ENCODE results near the gene DNER. TPM values are rescaled to one million over a fixed set of nuclear protein-coding genes. Genes with fewer than 3 reads are reported as not detected.

The DNER gene
- total and polyA plus RNA-seq, 2 of the 13 experiments (the other 11 are each of a cell fraction or from before 2014, with no cell fraction given): not detected

DNA sequence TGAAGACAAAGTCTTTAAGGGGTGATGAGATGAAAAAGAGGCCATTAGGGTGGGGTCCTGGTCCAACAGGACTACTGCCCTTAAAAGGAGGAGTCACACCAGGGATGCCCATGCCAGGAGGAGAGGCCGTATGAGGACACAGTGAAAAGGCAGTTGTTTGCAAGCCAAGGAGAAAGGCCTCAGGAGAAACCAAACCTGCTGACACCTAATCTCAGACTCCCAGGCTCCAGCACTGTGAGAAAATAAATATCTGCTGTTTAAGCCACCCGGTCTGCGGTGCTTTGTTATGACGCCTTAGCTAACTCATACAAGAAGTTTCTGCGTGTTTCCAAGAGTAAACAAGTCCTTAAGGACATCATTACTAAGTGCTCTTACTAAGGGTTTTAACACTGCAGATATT, 93.6 kb downstream of the DNER start:
- Histone ChIP-seq H3K9ac (ENCODE audit: insufficient read depth, low read depth, low read length) (no peak overlapping the region), H3K4me2 (ENCODE audit: low read depth, low read length) (no peak overlapping the region), H3K79me2 (ENCODE audit: insufficient read depth, low read length) (no peaks in the 10 kb centered on the region), H3K9me3 (ENCODE audit: low read length) (no peaks in the 10 kb centered on the region), H3K36me3 (replicated peaks in 1 of 2; ENCODE audit: control insufficient read depth in 1 of 2, insufficient read depth in 2 of 2, low read length in 2 of 2) (no peaks in the 10 kb centered on the region), H2AFZ (ENCODE audit: low read length) (no peak overlapping the region), H3K27me3 (ENCODE audit: control insufficient read depth in 1 of 2, insufficient read depth in 2 of 2, low read length in 2 of 2) (peaks cover 1 to 9% of the 10 kb centered on the region in 2 experiments; a peak in 3 of 5 replicates), H3K4me3 (replicated peaks in 1 of 3; ENCODE audit: insufficient read depth in 1 of 3, low read depth in 2 of 3, low read length in 3 of 3) (no peak overlapping the region), H3K4me1 (ENCODE audit: insufficient read depth, low read length) (no peaks in the 10 kb centered on the region), H3K27ac (ENCODE audit: extremely low read length, insufficient read depth, low read length) (no peak overlapping the region), H4K20me1 (ENCODE audit: insufficient read depth, low read length) (no peaks in the 10 kb centered on the region)
- TF ChIP-seq CREB1 (IDR thresholded peaks at IDR 0.05) (no peak), CREB1 (CRISPR knock-in tag; IDR thresholded peaks at IDR 0.05) (no peak), FOSL2 (CRISPR knock-in tag; IDR thresholded peaks at IDR 0.05) (no peak), CSRNP2 (CRISPR knock-in tag; conservative IDR thresholded peaks at IDR 0.05; ENCODE audit: low read depth) (no peak), ZNF644 (CRISPR knock-in tag; IDR thresholded peaks at IDR 0.05; ENCODE audit: low read depth) (no peak), ZFX (CRISPR knock-in tag; IDR thresholded peaks at IDR 0.05; ENCODE audit: low read depth) (no peak), ONECUT2 (CRISPR knock-in tag; IDR thresholded peaks at IDR 0.05) (no peak), TCF7L2 (IDR thresholded peaks at IDR 0.05; ENCODE audit: low read depth, low read length) (no peak), GABPB1 (CRISPR knock-in tag; IDR thresholded peaks at IDR 0.05) (no peak), RBAK (CRISPR knock-in tag; IDR thresholded peaks at IDR 0.05) (no peak)
- TF ChIP-seq, protein P1, sequence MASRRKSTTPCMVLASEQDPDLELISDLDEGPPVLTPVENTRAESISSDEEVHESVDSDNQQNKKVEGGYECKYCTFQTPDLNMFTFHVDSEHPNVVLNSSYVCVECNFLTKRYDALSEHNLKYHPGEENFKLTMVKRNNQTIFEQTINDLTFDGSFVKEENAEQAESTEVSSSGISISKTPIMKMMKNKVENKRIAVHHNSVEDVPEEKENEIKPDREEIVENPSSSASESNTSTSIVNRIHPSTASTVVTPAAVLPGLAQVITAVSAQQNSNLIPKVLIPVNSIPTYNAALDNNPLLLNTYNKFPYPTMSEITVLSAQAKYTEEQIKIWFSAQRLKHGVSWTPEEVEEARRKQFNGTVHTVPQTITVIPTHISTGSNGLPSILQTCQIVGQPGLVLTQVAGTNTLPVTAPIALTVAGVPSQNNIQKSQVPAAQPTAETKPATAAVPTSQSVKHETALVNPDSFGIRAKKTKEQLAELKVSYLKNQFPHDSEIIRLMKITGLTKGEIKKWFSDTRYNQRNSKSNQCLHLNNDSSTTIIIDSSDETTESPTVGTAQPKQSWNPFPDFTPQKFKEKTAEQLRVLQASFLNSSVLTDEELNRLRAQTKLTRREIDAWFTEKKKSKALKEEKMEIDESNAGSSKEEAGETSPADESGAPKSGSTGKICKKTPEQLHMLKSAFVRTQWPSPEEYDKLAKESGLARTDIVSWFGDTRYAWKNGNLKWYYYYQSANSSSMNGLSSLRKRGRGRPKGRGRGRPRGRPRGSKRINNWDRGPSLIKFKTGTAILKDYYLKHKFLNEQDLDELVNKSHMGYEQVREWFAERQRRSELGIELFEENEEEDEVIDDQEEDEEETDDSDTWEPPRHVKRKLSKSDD (CRISPR knock-in tag; IDR thresholded peaks at IDR 0.05; ENCODE audit: low read depth): no peak
- in situ Hi-C loops (cut with HindIII; ENCODE audit: extremely low pct_ligation_motif_present, low pct_unique_long_range_greater_than_20kb) (no loop called here), intact Hi-C loops (cut with micrococcal nuclease; ENCODE audit: unreplicated experiment) (no loop called here)
- 32% methylated on average over 5 of the region's 5 CpGs for WGBS (ENCODE audit: low lambda C conversion rate)
- ChIA-PET CTCF (ENCODE audit: low intra/inter-chr PET ratio, low total read pairs) (no interaction called here), POLR2A (no interaction called here)
- no TSS peak for BruUV-seq (replicated peaks)
- no peak for DNase-seq (ENCODE audit: low spot score)
- FAIRE-seq: no peak
- ATAC-seq: no peak

Measured in HepG2 (cell line).